Pancreas (tissue), 10 donors: ENCODE measurements around the gene CDC14C. TPM values are rescaled to one million over a fixed set of nuclear protein-coding genes. Genes with fewer than 3 reads are reported as not detected.
"Not testable (repeated sequence)": the region's sequence is repeated elsewhere in the genome, so short reads cannot be mapped to it uniquely, and the experiment has no call there.

Experiments used
- ATAC-seq, 4 donors: fragments of 200-7000 bp; cut with Tn5 transposase; one replicate each; pipeline versions ENCODE4 v1.8.0 to v1.9.1; 2020; ENCODE audit warnings: mild to moderate bottlenecking in 4 of 4, moderate library complexity in 4 of 4
- DNase-seq, 6 donors: peaks; one replicate each; pipeline ENCODE4 v3.0.0-alpha.2; 2020
- FAIRE-seq: peaks from 2 replicates; lab custom pipeline; 2012; peaks lifted over from hg19 to GRCh38; lab: Jason Lieb, UNC
- H3K27ac ChIP-seq, 4 donors: fragments of 200-600 bp; sonication (generic); 1 replicate in 3 of 4; 2 replicates in 1 of 4; pipeline versions ENCODE4 v1.5.0 to v1.8.0; 2020
- H3K27me3 ChIP-seq, 4 donors: fragments of 200-600 bp; one replicate each; pipeline ENCODE4 v1.8.0; 2021
- H3K36me3 ChIP-seq, 3 donors: fragments of 200-600 bp; sonication (generic) in 1 of 3; one replicate each; pipeline versions ENCODE4 v1.5.0 to v1.8.0; 2020 to 2021
- H3K4me1 ChIP-seq, 3 donors: fragments of 200-600 bp; one replicate each; pipeline ENCODE4 v1.8.0; 2021
- H3K4me3 ChIP-seq, 4 donors: fragments of 200-600 bp; sonication (generic) in 2 of 4; one replicate each; pipeline versions ENCODE4 v1.5.0 to v1.8.0; 2020 to 2021
- H3K9me3 ChIP-seq, 4 donors: fragments of 200-600 bp; one replicate each; pipeline ENCODE4 v1.8.0; 2021
- CTCF ChIP-seq, 4 donors: fragments of 200-600 bp; sonication (generic) in 3 of 4; IDR thresholded peaks; one replicate each; pipeline versions ENCODE4 v1.5.0 to v1.8.0; 2021; ENCODE audit warnings: antibody characterized with exemption in 4 of 4
- WGBS, 2 donors: extraction: QIAGEN DNeasy Blood & Tissue Kit; methylation state at CpG; one replicate each; pipeline ENCODE4 v1.1.7; 2013; 5-methylcytosine and 5-hydroxymethylcytosine counted together
- intact Hi-C, 3 donors: fragments of 100-400 bp; cut with DNase I; formaldehyde crosslinking; loops; one replicate each; pipeline versions ENCODE4 v1.11.1 to v1.14.2; 2022
- polyA plus RNA-seq, 2 donors: library from polyadenylated mRNA; stranded (reverse); fragments of 200-250 nt; gene quantifications; one replicate each; pipeline ENCODE4 v1.2.3, GENCODE V29; 2013
- total RNA-seq, 6 donors: library from RNA; stranded (reverse); fragmentation: NEBNext Ultra II Directional in 4 of 6; extraction: Animal tissue kit (Norgen Biotek cat#: 25700) in 4 of 6; gene quantifications; one replicate each; pipeline versions ENCODE4 v1.2.1 to v1.2.4, GENCODE V29; 2021 to 2023
- donor health status: healthy with polysubstance abuse.
- donor health status: DM: no; HTN: no; CAD: no; lungs with moderate emphysema.
- donor health status: DM: no; HTN: no; CAD: no.
- donor health status: control.
- donor health status: control.
- donor health status: Bipolar disorder and iron deficiency.
- donor health status: DM: yes; HTN: yes; CAD: no.
- donor health status: DM: no; HTN: no; CAD: no.
- donor health status: DM: no; HTN: no; CAD: no.
- donor health status: DM: yes; HTN: yes; CAD: no.

The CDC14C gene
- total and polyA plus RNA-seq, 8 donors: 0.02 TPM; not detected in 7

DNA sequence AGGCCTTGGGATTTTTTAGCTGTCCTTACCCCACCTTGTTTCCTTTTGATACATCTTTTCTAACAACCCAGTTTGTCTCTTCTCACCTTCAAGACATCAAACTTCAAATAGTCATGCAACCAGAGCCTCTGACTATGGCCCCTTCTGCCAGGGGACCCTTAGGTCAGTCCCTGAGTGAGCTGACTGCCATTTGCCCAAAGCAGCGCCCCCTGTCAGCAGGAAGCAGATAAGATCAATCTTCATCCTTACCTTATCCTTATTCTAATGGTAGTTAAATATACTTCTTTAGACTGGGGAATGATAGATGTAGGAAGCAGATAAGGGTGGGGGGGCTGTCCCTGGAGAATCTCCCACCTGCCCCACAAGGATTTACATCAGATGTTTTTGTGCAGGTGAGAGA is 29.8 kb upstream of the CDC14C start:
- no peak for TF ChIP-seq CTCF (IDR thresholded peaks at IDR 0.05)
- ATAC-seq (no peak), DNase-seq (no peak), FAIRE-seq (no peak)
- Histone ChIP-seq H3K27me3 (no peaks in the 10 kb centered on the region), H3K4me3 (no peak overlapping the region), H3K4me1 (no peaks in the 10 kb centered on the region), H3K9me3 (no peaks in the 10 kb centered on the region), H3K36me3 (no peaks in the 10 kb centered on the region), H3K27ac (no peak overlapping the region)
- WGBS, 2 donors: 17 to 38% methylated on average over 1 of the region's 1 CpG
- intact Hi-C loops: no loop called here

GRCh38 chr7:48899932-48900331 is 24.4 kb upstream of the CDC14C start:
- FAIRE-seq (no peak), DNase-seq (no peak), ATAC-seq (no peak)
- no peaks in the 10 kb centered on the region for H3K27me3 ChIP-seq
- no peaks in the 10 kb centered on the region for H3K9me3 ChIP-seq
- 68 to 85% methylated on average over 2 of the region's 2 CpGs for WGBS, 2 donors
- no peak overlapping the region for H3K27ac ChIP-seq
- no peak for TF ChIP-seq CTCF (IDR thresholded peaks at IDR 0.05)
- H3K36me3 ChIP-seq: no peaks in the 10 kb centered on the region
- intact Hi-C loops: no loop called here
- no peaks in the 10 kb centered on the region for H3K4me1 ChIP-seq
- no peak overlapping the region for H3K4me3 ChIP-seq

GRCh38 chr7:48901966-48902365 is 22.4 kb upstream of the CDC14C start:
- no peak for FAIRE-seq
- no peaks in the 10 kb centered on the region for H3K4me1 ChIP-seq
- intact Hi-C loops: no loop called here
- no peak for TF ChIP-seq CTCF (IDR thresholded peaks at IDR 0.05)
- no peak for ATAC-seq
- no peaks in the 10 kb centered on the region for H3K36me3 ChIP-seq
- DNase-seq: no peak
- no peaks in the 10 kb centered on the region for H3K27me3 ChIP-seq
- no peaks in the 10 kb centered on the region for H3K9me3 ChIP-seq
- H3K4me3 ChIP-seq: no peak overlapping the region
- WGBS, 2 donors: 69 to 80% methylated on average over 3 of the region's 3 CpGs
- no peak overlapping the region for H3K27ac ChIP-seq

DNA sequence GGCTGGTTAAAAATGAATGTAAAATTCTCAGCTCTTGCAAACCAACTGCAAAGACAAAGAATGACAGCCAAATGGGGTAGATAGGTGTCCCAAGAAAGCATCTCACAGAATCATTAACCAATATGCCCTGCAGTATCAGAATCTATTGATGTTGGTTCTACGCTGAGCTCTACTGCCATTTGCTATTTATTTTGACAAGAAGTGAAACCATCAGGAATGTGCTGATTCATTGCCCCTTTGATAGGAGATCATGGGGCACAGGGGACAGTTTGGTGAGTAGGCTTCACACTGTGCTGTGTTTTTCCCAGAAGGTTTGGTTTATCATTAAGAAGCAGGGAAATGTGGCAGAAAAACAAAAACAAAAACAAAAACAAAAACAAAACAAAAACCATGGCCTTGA is 19.4 kb upstream of the CDC14C start:
- intact Hi-C loops: no loop called here
- DNase-seq (no peak), FAIRE-seq (no peak), ATAC-seq (no peak)
- no peak overlapping the region for H3K4me3 ChIP-seq
- no peak for TF ChIP-seq CTCF (IDR thresholded peaks at IDR 0.05)
- H3K27ac ChIP-seq: no peak overlapping the region
- H3K27me3 ChIP-seq: no peaks in the 10 kb centered on the region
- H3K9me3 ChIP-seq: no peaks in the 10 kb centered on the region
- WGBS, 2 donors: 32 to 36% methylated on average over 1 of the region's 1 CpG
- H3K36me3 ChIP-seq: no peaks in the 10 kb centered on the region
- H3K4me1 ChIP-seq: no peaks in the 10 kb centered on the region

DNA sequence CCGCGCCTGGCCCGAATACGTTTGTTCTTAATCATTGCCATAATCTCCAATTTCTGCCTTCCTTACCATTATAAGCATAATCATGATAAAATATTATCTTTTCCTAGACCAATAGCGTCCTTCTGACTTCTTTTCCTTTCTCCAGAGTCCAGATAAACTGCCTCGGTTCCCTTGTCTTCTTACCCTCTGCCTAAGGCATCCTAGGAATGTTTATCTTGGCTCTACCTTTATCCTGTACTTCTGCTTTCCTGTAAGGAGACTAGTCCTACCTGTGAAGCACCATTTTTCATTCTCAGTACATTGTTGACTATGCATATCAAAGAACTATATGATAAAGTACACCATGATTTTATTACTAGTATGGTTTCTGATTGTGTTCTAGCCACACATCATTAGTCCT is 18.7 kb upstream of the CDC14C start:
- WGBS, 2 donors: 64 to 76% methylated on average over 6 of the region's 6 CpGs
- DNase-seq, ATAC-seq, H3K36me3 ChIP-seq, intact Hi-C loops, FAIRE-seq, H3K4me1 ChIP-seq, H3K27ac ChIP-seq, H3K9me3 ChIP-seq, H3K4me3 ChIP-seq, H3K27me3 ChIP-seq: not testable (repeated sequence)

- intact Hi-C loops, H3K9me3 ChIP-seq, DNase-seq, H3K27ac ChIP-seq, FAIRE-seq, ATAC-seq, H3K4me1 ChIP-seq, H3K27me3 ChIP-seq, H3K36me3 ChIP-seq, H3K4me3 ChIP-seq: not testable (repeated sequence)
- 79 to 95% methylated on average over 5 of the region's 5 CpGs for WGBS, 2 donors
These were observed 14.5 kb upstream of the CDC14C start for GRCh38 chr7:48909887-48910286.
